ENCODE data around the gene HSD3B2. TPM values are rescaled to one million over a fixed set of nuclear protein-coding genes. Genes with fewer than 3 reads are reported as not detected.

HSD3B2 gene
- total RNA-seq, 1 donor from 2014 or later, result not detected

DNA sequence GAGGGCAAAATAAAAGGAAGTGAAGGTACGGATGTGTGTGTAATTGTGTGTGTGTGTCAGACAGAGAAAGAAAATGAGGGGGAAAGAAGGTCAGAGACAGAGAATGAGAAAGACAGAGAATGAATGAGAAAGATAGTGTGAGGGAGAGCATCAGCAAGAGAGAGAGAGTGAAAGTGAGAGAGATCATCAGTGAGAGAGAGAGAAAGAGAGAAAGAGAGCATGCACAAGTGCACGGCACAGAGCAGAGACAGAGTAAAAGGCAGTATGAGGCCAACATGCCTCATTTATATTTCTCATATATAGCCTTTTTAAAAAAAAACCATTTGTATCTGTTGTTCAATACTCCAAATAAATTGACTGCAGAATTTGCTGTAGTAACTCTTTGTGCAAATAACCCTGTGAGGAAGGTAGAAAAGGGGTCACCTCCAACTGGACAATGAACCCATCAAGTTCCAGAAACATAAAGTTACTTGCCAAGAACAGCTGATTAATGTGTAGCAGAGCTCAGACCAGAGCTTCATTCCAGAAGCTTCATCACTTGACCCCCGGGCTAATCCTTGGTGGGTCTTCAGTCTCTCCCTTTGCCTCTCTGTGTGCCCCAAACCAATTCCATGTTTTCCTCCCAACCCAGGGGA lies 1.2 kb downstream of the HSD3B2 start:
- no peaks in the 10 kb centered on the region for H3K27me3 Mint-ChIP-seq (ENCODE audit: insufficient read depth, low read depth)

DNA sequence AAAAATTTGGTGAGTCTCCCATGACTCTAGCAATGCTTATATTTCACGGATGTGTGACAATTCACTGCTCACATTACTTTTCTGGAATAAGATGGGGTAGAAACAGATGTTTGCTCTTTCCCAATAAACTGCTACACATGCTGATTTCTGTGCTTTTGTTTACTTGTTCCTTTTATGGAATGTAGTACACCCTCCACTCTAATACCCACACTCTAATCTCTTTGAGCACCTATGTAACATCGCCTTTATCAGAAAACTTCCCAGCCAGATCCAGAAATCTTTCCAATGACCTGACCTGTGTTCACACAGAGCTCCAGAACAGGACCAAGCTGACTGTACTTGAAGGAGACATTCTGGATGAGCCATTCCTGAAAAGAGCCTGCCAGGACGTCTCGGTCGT lies 4.2 kb downstream of the HSD3B2 start:
- Mint-ChIP-seq H3K36me3 (no peaks in the 10 kb centered on the region), H3K27ac (no peak overlapping the region), H3K9me3 (no peaks in the 10 kb centered on the region), H3K4me3 (no peak overlapping the region), H3K4me1 (no peaks in the 10 kb centered on the region), H3K27me3 (ENCODE audit: insufficient read depth, low read depth) (no peaks in the 10 kb centered on the region)
- H3K27ac ChIP-seq, result no peak overlapping the region
- no peak overlapping the region for H3K4me2 ChIP-seq
- TF ChIP-seq CTCF (IDR thresholded peaks at IDR 0.05), result no peak
- no peak for TF ChIP-seq EZH2 (IDR thresholded peaks at IDR 0.05)
- TF ChIP-seq EZH2phosphoT487 (IDR thresholded peaks at IDR 0.05), result no peak
- no peaks in the 10 kb centered on the region for H4K20me1 ChIP-seq (ENCODE audit: low read depth)
- H3K36me3 ChIP-seq, result no peaks in the 10 kb centered on the region
- H3K27me3 ChIP-seq, result no peaks in the 10 kb centered on the region
- H3K9me3 ChIP-seq (ENCODE audit: low read depth), result no peaks in the 10 kb centered on the region
- no peaks in the 10 kb centered on the region for H3K79me2 ChIP-seq (ENCODE audit: low read depth)
- H3F3A ChIP-seq (ENCODE audit: low read depth), result no peaks in the 10 kb centered on the region
- no peak overlapping the region for H2AFZ ChIP-seq (replicated peaks)
- no peak overlapping the region for H3K9ac ChIP-seq
- no peak for DNase-seq (ENCODE audit: low spot score)
- H3K4me1 ChIP-seq, result no peaks in the 10 kb centered on the region
- no peak overlapping the region for H3K4me3 ChIP-seq

More for the DNA sequence above, 1.2 kb downstream of the HSD3B2 start:
- no peak overlapping the region for H3K27ac ChIP-seq
- no peaks in the 10 kb centered on the region for H3K36me3 Mint-ChIP-seq
- H3K27ac Mint-ChIP-seq, result no peak overlapping the region
- H3K9me3 ChIP-seq (ENCODE audit: low read depth), result no peaks in the 10 kb centered on the region
- H3K36me3 ChIP-seq, result no peaks in the 10 kb centered on the region
- TF ChIP-seq EZH2phosphoT487 (IDR thresholded peaks at IDR 0.05) (no peak), CTCF (IDR thresholded peaks at IDR 0.05) (no peak), EZH2 (IDR thresholded peaks at IDR 0.05) (no peak)
- no peaks in the 10 kb centered on the region for H3K27me3 ChIP-seq
- H3K9me3 Mint-ChIP-seq, result no peaks in the 10 kb centered on the region
- H3K4me1 ChIP-seq, result no peaks in the 10 kb centered on the region
- H3K4me1 Mint-ChIP-seq, result no peaks in the 10 kb centered on the region
- no peaks in the 10 kb centered on the region for H3F3A ChIP-seq (ENCODE audit: low read depth)
- H2AFZ ChIP-seq (replicated peaks), result no peak overlapping the region
- no peak for DNase-seq (ENCODE audit: low spot score)
- H3K9ac ChIP-seq, result no peak overlapping the region
- no peaks in the 10 kb centered on the region for H4K20me1 ChIP-seq (ENCODE audit: low read depth)
- H3K4me3 ChIP-seq, result no peak overlapping the region
- no peaks in the 10 kb centered on the region for H3K79me2 ChIP-seq (ENCODE audit: low read depth)
- no peak overlapping the region for H3K4me2 ChIP-seq
- H3K4me3 Mint-ChIP-seq, result no peak overlapping the region

DNA sequence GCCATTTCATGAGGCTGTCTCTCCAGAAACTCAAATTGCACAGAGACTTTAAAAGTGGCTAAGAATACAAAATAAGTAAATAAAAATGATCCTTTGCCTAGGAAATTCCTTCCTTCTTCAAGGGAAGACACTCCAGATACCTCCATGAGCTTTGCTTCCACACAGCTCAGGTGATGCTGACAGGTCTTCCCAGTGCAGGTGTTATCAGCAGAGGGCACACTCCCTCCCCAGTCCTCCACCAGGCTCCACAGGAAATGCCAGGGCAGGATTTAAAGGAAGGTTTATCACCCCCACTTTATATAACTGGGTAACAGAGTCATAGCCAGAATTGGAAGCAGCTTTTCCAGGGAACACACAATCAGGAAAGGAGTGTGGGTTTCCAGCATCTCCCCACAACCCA lies 5.7 kb downstream of the HSD3B2 start:
- no peak for TF ChIP-seq EZH2 (IDR thresholded peaks at IDR 0.05)
- TF ChIP-seq CTCF (IDR thresholded peaks at IDR 0.05), result no peak
- no peak for TF ChIP-seq EZH2phosphoT487 (IDR thresholded peaks at IDR 0.05)
- DNase-seq (ENCODE audit: low spot score), result no peak
- H3K4me3 ChIP-seq, result no peak overlapping the region
- no peak overlapping the region for H3K9ac ChIP-seq
- no peaks in the 10 kb centered on the region for H3K79me2 ChIP-seq (ENCODE audit: low read depth)
- no peak overlapping the region for H3K4me2 ChIP-seq
- no peaks in the 10 kb centered on the region for H3K4me1 Mint-ChIP-seq
- H3K4me1 ChIP-seq, result no peaks in the 10 kb centered on the region
- H3K4me3 Mint-ChIP-seq, result no peak overlapping the region
- H3K36me3 Mint-ChIP-seq, result no peaks in the 10 kb centered on the region
- no peaks in the 10 kb centered on the region for H3K36me3 ChIP-seq
- no peaks in the 10 kb centered on the region for H3K9me3 Mint-ChIP-seq
- H3K9me3 ChIP-seq (ENCODE audit: low read depth), result no peaks in the 10 kb centered on the region
- H3K27ac Mint-ChIP-seq, result no peak overlapping the region
- H3K27me3 Mint-ChIP-seq (ENCODE audit: insufficient read depth, low read depth), result no peaks in the 10 kb centered on the region
- H3K27ac ChIP-seq, result no peak overlapping the region
- H4K20me1 ChIP-seq (ENCODE audit: low read depth), result no peaks in the 10 kb centered on the region
- no peak overlapping the region for H2AFZ ChIP-seq (replicated peaks)
- H3F3A ChIP-seq (ENCODE audit: low read depth), result no peaks in the 10 kb centered on the region
- no peaks in the 10 kb centered on the region for H3K27me3 ChIP-seq
